ENCODE measurements around the gene HDAC7.
A peak's percentile ranks its signal among the peaks of the same experiment; 100 is the strongest.

HDAC7 gene

GRCh38 chr12:47742253-47742825, 77.4 kb downstream of the HDAC7 start:
- TF ChIP-seq CTCF (IDR thresholded peaks at IDR 0.05; ENCODE audit: extremely low read depth, insufficient read depth, missing control alignments) = peak; percentile 88
- in situ Hi-C loops (cut with MboI; ENCODE audit: low pct_unique_long_range_greater_than_20kb, low sequenced_read_pairs, unreplicated experiment) = loop anchor here (25.0 kb wide), 1 partner anchor 420 kb away; the partner anchor contains the start of gene ASB8
- peak; percentile 68 for DNase-seq (ENCODE audit: low spot score)

GRCh38 chr12:47741340-47741703, 78.4 kb downstream of the HDAC7 start:
- TF ChIP-seq CTCF (IDR thresholded peaks at IDR 0.05; ENCODE audit: extremely low read depth, insufficient read depth, missing control alignments) = no peak
- DNase-seq (ENCODE audit: low spot score) = no peak
- in situ Hi-C loops (cut with MboI; ENCODE audit: low pct_unique_long_range_greater_than_20kb, low sequenced_read_pairs, unreplicated experiment) = loop anchor here (25.0 kb wide), 1 partner anchor 421 kb away; the partner anchor contains the start of gene ASB8

GRCh38 chr12:47740606-47741339, 78.9 kb downstream of the HDAC7 start:
- TF ChIP-seq CTCF (IDR thresholded peaks at IDR 0.05; ENCODE audit: extremely low read depth, insufficient read depth, missing control alignments) = peak; percentile 13
- in situ Hi-C loops (cut with MboI; ENCODE audit: low pct_unique_long_range_greater_than_20kb, low sequenced_read_pairs, unreplicated experiment) = loop anchor here (25.0 kb wide), 1 partner anchor 422 kb away; the partner anchor contains the start of gene ASB8
- DNase-seq (ENCODE audit: low spot score) = no peak

GRCh38 chr12:47739979-47740378, 79.7 kb downstream of the HDAC7 start:
- TF ChIP-seq CTCF (IDR thresholded peaks at IDR 0.05; ENCODE audit: extremely low read depth, insufficient read depth, missing control alignments) = peak; percentile 17
- peak; percentile 78 for DNase-seq (ENCODE audit: low spot score)
- in situ Hi-C loops (cut with MboI; ENCODE audit: low pct_unique_long_range_greater_than_20kb, low sequenced_read_pairs, unreplicated experiment) = loop anchor here (25.0 kb wide), 1 partner anchor 422 kb away; the partner anchor contains the start of gene ASB8

- in situ Hi-C loops (cut with MboI; ENCODE audit: low pct_unique_long_range_greater_than_20kb, low sequenced_read_pairs, unreplicated experiment) = loop anchor here (25.0 kb wide), 1 partner anchor 423 kb away; the partner anchor contains the start of gene ASB8
- no peak for DNase-seq (ENCODE audit: low spot score)
- TF ChIP-seq CTCF (IDR thresholded peaks at IDR 0.05; ENCODE audit: extremely low read depth, insufficient read depth, missing control alignments) = no peak
Measured at GRCh38 chr12:47739297-47739696, 80.4 kb downstream of the HDAC7 start.

GRCh38 chr12:47737936-47738594, 81.6 kb downstream of the HDAC7 start:
- in situ Hi-C loops (cut with MboI; ENCODE audit: low pct_unique_long_range_greater_than_20kb, low sequenced_read_pairs, unreplicated experiment) = loop anchor here (25.0 kb wide), 1 partner anchor 424 kb away; the partner anchor contains the start of gene ASB8
- TF ChIP-seq CTCF (IDR thresholded peaks at IDR 0.05; ENCODE audit: extremely low read depth, insufficient read depth, missing control alignments) = no peak
- DNase-seq (ENCODE audit: low spot score) = no peak
